Smooth muscle cell (in vitro differentiated cells): Measurements from ENCODE around the gene TNFAIP2. TPM values are rescaled to one million over a fixed set of nuclear protein-coding genes. Genes with fewer than 3 reads are reported as not detected.

Source experiments
- DNase-seq: peaks from one replicate; lab custom pipeline; 2025; ENCODE audit not compliant: unreplicated experiment; lab: John Stamatoyannopoulos, UW
- H2AFZ ChIP-seq: fragments of 200-600 bp; sonication (generic); 2 replicates; pipeline ENCODE4 v1.6.0; 2016; ENCODE audit warnings: antibody characterized with exemption, low read depth, mild to moderate bottlenecking
- H3F3A ChIP-seq: fragments of 200-600 bp; sonication (generic); 2 replicates; pipeline ENCODE4 v1.6.0; 2017; ENCODE audit warnings: antibody characterized with exemption, low read depth
- H3K27ac ChIP-seq: fragments of 200-600 bp; sonication (generic); 2 replicates; pipeline ENCODE4 v1.5.1; 2016; ENCODE audit warnings: low read depth, mild to moderate bottlenecking
- H3K27me3 ChIP-seq: fragments of 200-600 bp; sonication (generic); 2 replicates; pipeline ENCODE4 v1.6.1; 2016; ENCODE audit warnings: low read depth, mild to moderate bottlenecking
- H3K36me3 ChIP-seq: fragments of 200-600 bp; sonication (generic); 2 replicates; pipeline ENCODE4 v1.5.1; 2016; ENCODE audit warnings: low read depth
- H3K4me1 ChIP-seq: fragments of 200-600 bp; sonication (generic); 2 replicates; pipeline ENCODE4 v1.5.1; 2016; ENCODE audit warnings: low read depth
- H3K4me2 ChIP-seq: fragments of 200-600 bp; sonication (generic); 2 replicates; pipeline ENCODE4 v1.6.0; 2016; ENCODE audit warnings: mild to moderate bottlenecking
- H3K4me3 ChIP-seq: fragments of 200-600 bp; sonication (generic); 2 replicates; pipeline ENCODE4 v1.5.1; 2016; ENCODE audit warnings: mild to moderate bottlenecking
- H3K79me2 ChIP-seq: fragments of 200-600 bp; sonication (generic); 2 replicates; pipeline ENCODE4 v1.6.0; 2016; ENCODE audit warnings: low read depth, mild to moderate bottlenecking
- H3K9ac ChIP-seq: fragments of 200-600 bp; sonication (generic); 2 replicates; pipeline ENCODE4 v1.6.0; 2016; ENCODE audit warnings: low read depth
- H3K9me3 ChIP-seq: fragments of 200-600 bp; sonication (generic); replicated peaks from 2 replicates; pipeline ENCODE4 v1.5.1; 2016; ENCODE audit warnings: low read depth
- H4K20me1 ChIP-seq: fragments of 200-600 bp; sonication (generic); 2 replicates; pipeline ENCODE4 v1.6.0; 2016; ENCODE audit warnings: low read depth
- CTCF ChIP-seq: fragments of 200-600 bp; sonication (generic); IDR thresholded peaks from 2 replicates; pipeline ENCODE4 v1.5.1; 2017; ENCODE audit warnings: borderline replicate concordance, mild to moderate bottlenecking, antibody characterized with exemption; ENCODE audit not compliant: insufficient read depth, poor library complexity, severe bottlenecking
- WGBS: methylation state at CpG from one replicate; pipeline ENCODE4 v1.1.7; 2016; ENCODE audit warnings: low lambda C conversion rate; 5-methylcytosine and 5-hydroxymethylcytosine counted together
- polyA plus RNA-seq: library from polyadenylated mRNA; unstranded; fragments of >200 nt; fragmentation: Nextera tagmentation; extraction: Ambion mirVana; gene quantifications from 2 replicates; pipeline ENCODE4 v1.2.1, GENCODE V29; 2016
- total RNA-seq: library from RNA; depleted of rRNA; stranded (reverse); fragments of >200 nt; gene quantifications from 2 replicates; pipeline ENCODE4 v1.2.3, GENCODE V29; 2014

Gene TNFAIP2
- total and polyA plus RNA-seq, 2 experiments from 2014 or later = 35.7 to 76.5 TPM

DNA sequence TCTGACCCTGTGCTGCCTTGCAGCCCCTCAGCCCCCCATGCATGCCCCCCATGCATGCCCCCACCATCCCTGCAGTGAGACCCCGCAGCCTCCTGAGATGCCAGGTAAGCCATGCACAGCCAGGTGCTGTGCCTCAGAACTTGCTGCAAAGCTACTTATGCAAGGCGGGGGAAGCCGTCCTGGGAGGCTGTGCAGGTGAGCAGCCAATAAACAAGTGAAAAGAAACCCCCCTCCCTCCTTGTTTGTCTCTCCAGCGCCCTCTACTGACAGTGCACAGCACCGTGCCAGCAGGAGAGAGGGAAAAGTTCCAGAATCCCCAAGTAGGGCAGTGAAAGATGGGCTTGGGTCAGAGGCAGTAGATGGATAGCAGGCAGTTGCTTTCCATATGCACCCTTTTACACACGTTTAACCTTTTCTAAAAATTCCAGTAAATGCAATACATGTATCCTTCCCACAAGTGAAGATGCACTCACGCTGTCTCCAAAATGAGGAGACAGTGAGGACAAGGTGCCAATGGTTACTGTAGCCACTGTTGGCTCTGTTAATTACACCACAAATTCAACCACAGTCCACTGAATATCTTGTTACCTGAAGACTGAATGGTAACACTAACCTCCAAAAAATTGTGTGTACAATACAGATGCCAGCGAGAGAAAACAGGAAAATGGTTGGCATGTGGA, 18.0 kb downstream of the TNFAIP2 start:
- no peak for DNase-seq
- peak; percentile 51 for TF ChIP-seq CTCF
- Histone ChIP-seq H2AFZ (no peak overlapping the region), H3K9me3 (no peaks in the 10 kb centered on the region), H3K9ac (no peak overlapping the region), H3F3A (peaks cover 16% of the 10 kb centered on the region), H3K4me3 (no peak overlapping the region), H3K4me1 (peaks cover 25% of the 10 kb centered on the region), H3K4me2 (no peak overlapping the region), H4K20me1 (no peaks in the 10 kb centered on the region), H3K27me3 (no peaks in the 10 kb centered on the region), H3K27ac (no peak overlapping the region), H3K79me2 (no peaks in the 10 kb centered on the region), H3K36me3 (no peaks in the 10 kb centered on the region)
- WGBS = 51% methylated on average over 7 of the region's 8 CpGs

DNA sequence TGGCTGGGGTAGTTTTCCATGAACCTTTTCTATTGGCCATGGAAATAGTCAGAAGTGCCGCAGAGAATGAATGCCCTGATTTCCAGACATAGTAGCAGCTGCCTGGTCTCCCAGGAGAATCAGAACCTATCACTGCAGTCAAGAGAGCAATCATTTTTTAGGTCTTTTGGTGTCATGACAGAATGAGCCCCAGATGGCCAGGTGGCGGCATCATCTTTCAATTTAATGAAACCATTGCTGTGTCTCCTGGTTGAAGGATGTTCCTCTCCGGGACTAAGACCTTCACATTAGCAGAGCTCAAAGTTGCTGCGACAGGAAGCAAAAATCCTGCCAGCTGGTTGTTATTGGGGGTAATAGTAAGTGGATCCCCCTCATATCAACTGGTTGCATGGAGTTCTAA, 18.8 kb downstream of the TNFAIP2 start:
- Histone ChIP-seq H3K9me3 (no peaks in the 10 kb centered on the region), H3K4me1 (peaks cover 25% of the 10 kb centered on the region), H3F3A (peaks cover 15% of the 10 kb centered on the region), H3K4me2 (no peak overlapping the region), H3K9ac (no peak overlapping the region), H3K27me3 (no peaks in the 10 kb centered on the region), H3K27ac (no peak overlapping the region), H3K79me2 (no peaks in the 10 kb centered on the region), H3K36me3 (no peaks in the 10 kb centered on the region), H4K20me1 (no peaks in the 10 kb centered on the region), H2AFZ (no peak overlapping the region), H3K4me3 (no peak overlapping the region)
- TF ChIP-seq CTCF = no peak
- 96% methylated on average over 4 of the region's 4 CpGs for WGBS
- no peak for DNase-seq

DNA sequence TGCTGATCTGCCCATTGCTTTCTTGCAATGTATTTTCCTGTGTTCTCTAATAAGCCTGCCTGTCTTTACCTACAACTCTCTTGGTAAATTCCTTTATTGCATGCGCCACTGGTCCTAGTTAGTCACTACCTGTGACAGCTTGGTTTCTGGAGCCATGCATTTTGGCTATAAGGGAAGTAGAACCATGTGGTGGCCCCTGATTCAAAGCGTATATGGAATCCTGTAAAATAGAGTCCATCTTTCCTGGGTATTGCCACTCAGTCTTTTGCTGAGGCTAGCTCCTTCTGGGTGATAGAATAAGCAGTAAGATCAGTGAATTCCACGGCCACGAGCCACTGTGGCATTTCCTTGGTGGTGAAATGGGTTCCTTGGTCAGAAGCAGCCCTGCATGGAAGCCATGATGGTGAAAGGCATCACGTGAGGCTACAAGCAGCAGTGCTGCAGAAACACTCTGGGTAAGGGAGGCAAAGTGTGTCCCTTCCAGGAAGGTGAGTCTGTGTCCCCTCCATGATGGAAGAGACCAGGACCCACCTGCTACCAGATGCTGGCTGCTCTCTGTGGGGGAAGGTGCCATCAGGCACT, 19.6 kb downstream of the TNFAIP2 start:
- H3K9ac ChIP-seq = no peak overlapping the region
- no peaks in the 10 kb centered on the region for H4K20me1 ChIP-seq
- no peaks in the 10 kb centered on the region for H3K36me3 ChIP-seq
- H3K27ac ChIP-seq = no peak overlapping the region
- H3K4me3 ChIP-seq = no peak overlapping the region
- H3K9me3 ChIP-seq = no peaks in the 10 kb centered on the region
- no peak overlapping the region for H3K4me2 ChIP-seq
- peaks cover 17% of the 10 kb centered on the region for H3K4me1 ChIP-seq
- peaks cover 9% of the 10 kb centered on the region for H3F3A ChIP-seq
- no peaks in the 10 kb centered on the region for H3K79me2 ChIP-seq
- DNase-seq = no peak
- TF ChIP-seq CTCF = no peak
- H2AFZ ChIP-seq = no peak overlapping the region
- H3K27me3 ChIP-seq = no peaks in the 10 kb centered on the region
- WGBS = 72% methylated on average over 5 of the region's 5 CpGs

DNA sequence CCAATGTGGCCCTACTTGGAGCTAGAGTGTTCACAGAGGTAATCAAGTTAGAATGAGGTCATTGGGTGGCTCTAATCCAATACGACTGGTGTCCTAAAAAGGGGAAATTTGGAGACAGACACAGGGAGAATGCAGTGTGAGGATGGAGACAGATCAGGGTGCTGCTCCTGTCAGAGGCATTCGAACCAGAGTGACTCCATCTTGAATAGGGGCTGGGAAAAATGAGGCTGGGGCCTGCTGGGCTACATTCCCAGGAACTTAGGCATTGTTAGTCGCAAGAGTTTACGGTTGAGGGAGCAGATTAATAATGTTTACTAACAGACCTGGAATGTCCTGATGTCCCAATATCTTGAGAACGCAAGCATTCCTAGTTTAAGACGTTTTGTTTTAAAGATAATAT, 20.2 kb downstream of the TNFAIP2 start:
- no peaks in the 10 kb centered on the region for H3K36me3 ChIP-seq
- H3K9me3 ChIP-seq = no peaks in the 10 kb centered on the region
- no peak overlapping the region for H3K4me2 ChIP-seq
- no peaks in the 10 kb centered on the region for H4K20me1 ChIP-seq
- no peaks in the 10 kb centered on the region for H3K79me2 ChIP-seq
- no peak overlapping the region for H3K27ac ChIP-seq
- no peak overlapping the region for H2AFZ ChIP-seq
- no peak overlapping the region for H3K4me3 ChIP-seq
- peaks cover 15% of the 10 kb centered on the region for H3K4me1 ChIP-seq
- WGBS = 34% methylated on average over 6 of the region's 6 CpGs
- DNase-seq = no peak
- peaks cover 7% of the 10 kb centered on the region for H3F3A ChIP-seq
- H3K27me3 ChIP-seq = no peaks in the 10 kb centered on the region
- TF ChIP-seq CTCF = no peak
- H3K9ac ChIP-seq = no peak overlapping the region
